Measurements from ENCODE around the gene SP100.

The SP100 gene

DNA sequence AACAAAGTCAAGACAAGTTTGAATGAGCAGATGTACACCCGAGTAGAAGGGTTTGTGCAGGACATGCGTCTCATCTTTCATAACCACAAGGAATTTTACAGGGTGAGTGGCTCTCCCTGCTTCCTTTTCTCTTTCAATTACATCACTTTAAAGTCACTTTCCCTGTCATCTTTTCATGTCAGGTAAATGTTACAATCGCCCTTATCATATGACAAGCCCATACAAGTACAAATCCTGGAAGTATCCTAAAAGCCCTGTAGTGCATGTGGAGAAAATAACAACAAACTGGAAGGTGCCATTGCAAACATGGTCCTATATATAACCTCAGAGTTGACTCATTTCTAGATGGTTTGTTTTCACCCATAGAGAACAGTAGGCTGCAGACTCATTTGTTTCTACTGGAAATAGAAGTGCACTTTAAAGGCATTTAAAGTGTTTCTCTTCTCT is 126.0 kb downstream of the SP100 start:
- no peak for DNase-seq (ENCODE audit: low read depth, low spot score)

- DNase-seq (ENCODE audit: low read depth, low spot score) = no peak
Measured at GRCh38 chr2:230542751-230543150, 126.8 kb downstream of the SP100 start.

- no peak for DNase-seq (ENCODE audit: low read depth, low spot score)
Measured at GRCh38 chr2:230552181-230552580, 136.2 kb downstream of the SP100 start.

- DNase-seq (ENCODE audit: low read depth, low spot score) = no peak
Measured at GRCh38 chr2:230557065-230557464, 141.1 kb downstream of the SP100 start.

GRCh38 chr2:230564805-230565779 is 149.1 kb downstream of the SP100 start:
- no peak for DNase-seq (ENCODE audit: low read depth, low spot score)

- no peak for DNase-seq (ENCODE audit: low read depth, low spot score)
Measured at GRCh38 chr2:230569298-230569697, 153.3 kb downstream of the SP100 start.

DNA sequence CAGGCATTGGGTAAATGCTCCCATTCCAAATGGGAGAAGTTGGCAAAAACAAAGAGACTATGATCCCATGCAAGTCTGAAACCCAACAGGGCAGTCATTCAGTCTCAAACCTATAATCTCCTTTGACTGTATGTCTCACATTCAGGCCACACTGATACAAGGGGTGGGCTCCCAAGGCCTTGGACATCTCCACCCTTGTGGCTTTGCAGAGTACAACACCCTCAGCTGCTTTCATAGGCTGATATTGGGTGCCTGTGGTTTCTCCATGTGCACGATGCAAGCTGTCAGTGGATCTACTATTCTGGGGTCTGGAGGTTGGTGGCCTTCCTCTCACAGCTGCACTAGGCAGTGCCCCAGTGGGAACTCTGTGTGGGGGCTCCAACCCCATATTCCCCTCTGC is 155.0 kb downstream of the SP100 start:
- no peak for DNase-seq (ENCODE audit: low read depth, low spot score)

- DNase-seq (ENCODE audit: low read depth, low spot score) = no peak
Measured at GRCh38 chr2:230575642-230576324, 159.8 kb downstream of the SP100 start.

DNA sequence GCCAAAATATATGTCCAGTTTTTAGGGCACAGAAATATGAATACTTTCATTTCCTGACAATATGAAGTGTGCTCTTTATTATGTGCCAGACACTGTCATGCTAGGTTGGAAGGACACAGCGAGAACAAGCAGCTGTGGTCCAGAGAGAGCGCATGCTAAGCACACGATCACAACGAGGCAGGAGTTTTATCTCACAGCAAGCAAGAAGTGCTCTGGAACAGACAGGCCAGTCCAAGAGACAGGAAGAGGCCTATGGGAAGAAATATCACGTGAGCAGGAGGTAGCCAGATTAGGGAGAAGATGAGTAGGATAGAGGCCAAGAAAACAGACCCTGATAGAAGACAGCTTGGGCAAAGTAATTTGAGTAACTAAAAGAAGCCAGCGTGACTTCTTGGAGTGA is 161.1 kb downstream of the SP100 start:
- no peak for DNase-seq (ENCODE audit: low read depth, low spot score)

DNA sequence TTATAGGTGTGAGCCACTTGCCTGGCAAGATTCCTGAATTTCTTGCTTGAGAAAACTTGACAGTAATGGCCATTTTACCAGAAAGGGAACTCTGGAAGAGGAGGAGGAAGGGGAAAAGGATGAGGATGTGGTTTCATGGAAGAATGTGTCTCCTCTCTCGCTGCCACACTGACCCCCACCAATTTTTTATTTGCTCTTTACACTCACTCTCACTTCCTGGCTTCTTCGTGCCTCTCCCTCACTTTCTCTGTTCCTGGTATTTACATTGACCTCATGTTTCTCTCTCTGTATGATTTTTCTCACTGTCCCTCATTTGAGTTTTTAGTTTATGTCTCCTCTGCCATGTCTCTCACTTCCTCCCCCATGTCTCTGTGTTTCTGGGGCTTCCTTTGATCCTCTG is 162.1 kb downstream of the SP100 start:
- no peak for DNase-seq (ENCODE audit: low read depth, low spot score)

- DNase-seq (ENCODE audit: low read depth, low spot score) = no peak
Measured at GRCh38 chr2:230582851-230583283, 166.9 kb downstream of the SP100 start.

DNA sequence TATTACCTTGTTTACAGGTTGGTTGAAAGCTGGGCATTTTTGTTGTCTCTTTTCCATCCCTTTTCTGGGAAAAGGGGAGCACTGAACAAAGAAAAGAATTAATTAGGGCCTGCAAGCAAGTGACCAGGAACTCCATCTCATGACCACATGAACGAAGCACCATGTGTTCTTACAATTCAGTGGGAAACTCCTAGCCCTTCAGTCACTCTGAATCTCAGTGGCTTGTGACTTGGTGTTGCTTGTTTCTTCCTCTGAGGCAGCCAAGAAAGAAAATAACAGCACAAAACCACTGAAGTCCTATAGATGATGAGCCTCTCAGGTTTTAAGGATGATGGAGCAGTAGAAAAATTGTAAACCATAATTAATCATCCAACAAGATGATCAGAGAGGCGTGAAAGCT is 167.6 kb downstream of the SP100 start:
- DNase-seq (ENCODE audit: low read depth, low spot score) = no peak

- no peak for DNase-seq (ENCODE audit: low read depth, low spot score)
Measured at GRCh38 chr2:230586328-230586982, 170.5 kb downstream of the SP100 start.

GRCh38 chr2:230589025-230589424 is 173.0 kb downstream of the SP100 start:
- no peak for DNase-seq (ENCODE audit: low read depth, low spot score)

- no peak for DNase-seq (ENCODE audit: low read depth, low spot score)
Measured at GRCh38 chr2:230589497-230590015, 173.6 kb downstream of the SP100 start.

DNA sequence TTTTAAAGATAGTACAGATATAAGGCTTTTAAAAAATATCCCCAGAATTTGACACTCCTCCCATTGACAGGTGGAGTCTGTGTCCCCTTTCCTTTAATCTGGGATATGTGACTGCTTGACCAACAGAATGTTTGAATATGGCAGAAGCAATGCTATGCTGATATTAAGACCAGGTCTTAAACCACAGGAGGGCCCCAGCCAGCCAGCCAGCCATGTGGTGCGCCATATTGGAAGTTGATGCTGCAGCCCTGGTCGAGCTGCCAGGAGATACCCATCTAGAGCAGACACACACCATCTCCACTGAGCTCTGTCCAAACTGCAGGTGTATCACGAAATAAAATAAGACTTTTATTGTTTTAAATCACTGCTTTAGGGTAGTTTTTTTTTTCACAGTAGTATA is 174.3 kb downstream of the SP100 start:
- DNase-seq (ENCODE audit: low read depth, low spot score) = no peak

GRCh38 chr2:230591850-230592249 is 175.8 kb downstream of the SP100 start:
- DNase-seq (ENCODE audit: low read depth, low spot score) = no peak

GRCh38 chr2:230592775-230593174 is 176.8 kb downstream of the SP100 start:
- no peak for DNase-seq (ENCODE audit: low read depth, low spot score)
